Superior temporal gyrus (tissue), 1 donor: ENCODE results near the gene INTS15.

Experiments
- DNase-seq: peaks from one replicate; pipeline ENCODE4 v3.0.0-alpha.2; 2016; ENCODE audit errors: extremely low spot score

Gene INTS15

GRCh38 chr7:6642239-6642839, 52.5 kb downstream of the INTS15 start:
- no peak for DNase-seq

GRCh38 chr7:6642861-6643640, 53.2 kb downstream of the INTS15 start:
- DNase-seq = no peak

DNA sequence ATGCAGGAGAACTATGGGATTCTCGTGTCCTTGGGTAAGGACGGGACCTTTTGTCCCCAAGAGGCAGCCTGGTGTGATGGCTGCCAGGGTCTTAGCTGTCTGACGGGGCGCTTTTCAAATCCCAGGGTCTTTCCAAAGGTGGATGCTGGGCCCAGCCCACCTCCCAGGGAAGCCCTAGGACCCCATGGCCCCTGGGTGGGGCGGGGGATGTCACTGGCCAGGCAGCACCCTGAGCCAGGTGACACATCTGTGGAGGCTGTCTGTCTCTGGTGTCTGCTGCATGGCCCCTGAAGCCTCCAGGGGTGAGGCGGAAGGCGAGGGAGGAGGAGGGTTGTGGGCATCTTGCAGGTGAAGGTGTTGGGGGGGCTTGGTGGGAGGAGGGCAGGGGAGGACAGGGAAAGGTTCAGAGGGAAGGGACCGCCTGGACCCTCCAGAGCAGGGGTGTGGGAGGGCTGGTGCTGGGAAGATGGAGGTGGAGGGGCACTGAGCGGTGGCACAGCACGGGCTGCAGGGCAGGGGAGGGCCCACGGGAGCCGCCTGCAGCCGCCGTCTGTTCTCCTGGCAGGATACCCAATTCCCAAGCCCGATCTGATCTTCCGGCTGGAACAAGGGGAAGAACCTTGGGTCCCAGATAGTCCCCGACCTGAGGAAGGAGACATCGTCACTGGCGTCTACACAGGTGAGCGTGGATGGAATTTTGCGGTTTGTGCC, 54.2 kb downstream of the INTS15 start:
- DNase-seq = no peak

DNA sequence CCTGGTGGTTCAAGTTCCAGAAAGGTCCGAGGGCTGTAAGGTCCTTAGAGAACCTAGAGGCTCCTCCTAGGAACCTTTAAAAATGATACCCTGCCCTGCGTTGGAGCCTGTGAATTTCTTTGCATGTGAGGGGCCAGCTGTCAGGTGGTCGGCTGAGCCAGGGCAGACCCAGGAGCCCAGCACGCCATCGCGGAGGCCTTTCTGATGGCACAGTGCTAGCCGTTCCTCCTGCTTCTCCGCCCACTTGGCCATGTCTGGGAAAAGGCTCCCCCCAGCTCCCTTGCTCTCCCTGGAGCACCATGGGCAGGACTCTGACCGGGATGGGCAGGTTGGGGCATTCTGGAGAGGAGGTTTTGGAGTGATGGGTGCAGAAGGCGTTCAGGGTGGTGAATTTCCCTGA, 54.9 kb downstream of the INTS15 start:
- DNase-seq = no peak

DNA sequence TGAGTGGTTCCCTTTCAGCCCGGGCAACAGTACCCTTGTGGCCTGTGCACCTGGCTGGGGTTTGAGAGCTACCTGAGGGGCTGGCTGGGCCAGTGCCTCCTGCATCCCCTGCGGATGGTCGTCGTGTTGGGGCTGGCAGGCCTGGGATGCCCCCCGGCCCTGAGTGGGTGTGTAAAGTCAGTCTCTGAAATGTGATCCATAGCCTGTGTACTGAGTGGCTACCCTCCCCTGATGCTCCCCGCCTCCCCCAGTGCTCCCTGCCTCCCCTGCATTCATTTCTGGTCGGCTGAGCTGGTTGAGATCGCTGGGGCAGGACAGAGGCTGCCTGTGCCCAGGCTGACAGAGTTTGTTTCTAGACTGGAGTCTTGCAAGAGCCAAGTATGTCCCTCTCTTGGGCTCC, 56.6 kb downstream of the INTS15 start:
- DNase-seq = no peak

DNA sequence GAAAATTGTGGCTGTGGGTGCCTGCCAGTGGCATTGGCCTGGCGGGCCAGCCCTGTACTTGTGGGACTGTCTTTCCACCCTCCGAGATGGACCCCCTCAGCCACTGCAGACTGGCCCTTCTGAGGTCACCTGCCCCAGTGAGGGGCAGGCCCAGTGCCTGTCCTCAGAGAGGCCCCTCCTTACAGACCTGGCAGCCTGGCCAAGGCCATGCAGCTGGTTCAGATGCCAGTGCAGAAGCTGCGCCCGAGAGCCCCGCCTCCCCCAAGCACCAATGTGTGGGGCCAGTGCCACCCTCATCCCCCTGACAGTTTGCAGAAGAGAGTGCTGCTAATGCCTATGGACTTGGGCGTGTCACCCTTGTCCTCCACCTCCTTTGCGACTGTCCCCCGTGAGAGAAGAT, 57.3 kb downstream of the INTS15 start:
- no peak for DNase-seq

DNA sequence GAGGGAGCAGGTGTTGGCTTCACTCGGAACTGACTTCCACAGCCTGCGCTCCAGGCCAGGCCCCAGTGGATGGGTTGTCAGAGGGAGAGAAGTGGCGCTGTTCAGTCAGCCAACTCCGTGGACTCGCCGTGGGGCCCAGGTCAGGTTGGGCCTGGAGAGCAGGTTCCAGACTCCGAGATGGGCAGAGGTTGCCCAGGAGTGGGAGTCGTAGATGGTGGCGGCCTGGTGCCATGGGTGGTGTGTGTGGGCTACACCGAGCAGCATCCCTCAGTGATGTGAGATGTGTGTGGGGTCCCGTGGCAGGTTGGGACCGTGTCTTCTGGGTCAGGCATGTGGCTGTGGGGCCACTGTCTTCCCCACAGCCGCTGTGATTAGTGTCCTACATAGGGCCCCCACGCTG, 57.7 kb downstream of the INTS15 start:
- DNase-seq = no peak

DNA sequence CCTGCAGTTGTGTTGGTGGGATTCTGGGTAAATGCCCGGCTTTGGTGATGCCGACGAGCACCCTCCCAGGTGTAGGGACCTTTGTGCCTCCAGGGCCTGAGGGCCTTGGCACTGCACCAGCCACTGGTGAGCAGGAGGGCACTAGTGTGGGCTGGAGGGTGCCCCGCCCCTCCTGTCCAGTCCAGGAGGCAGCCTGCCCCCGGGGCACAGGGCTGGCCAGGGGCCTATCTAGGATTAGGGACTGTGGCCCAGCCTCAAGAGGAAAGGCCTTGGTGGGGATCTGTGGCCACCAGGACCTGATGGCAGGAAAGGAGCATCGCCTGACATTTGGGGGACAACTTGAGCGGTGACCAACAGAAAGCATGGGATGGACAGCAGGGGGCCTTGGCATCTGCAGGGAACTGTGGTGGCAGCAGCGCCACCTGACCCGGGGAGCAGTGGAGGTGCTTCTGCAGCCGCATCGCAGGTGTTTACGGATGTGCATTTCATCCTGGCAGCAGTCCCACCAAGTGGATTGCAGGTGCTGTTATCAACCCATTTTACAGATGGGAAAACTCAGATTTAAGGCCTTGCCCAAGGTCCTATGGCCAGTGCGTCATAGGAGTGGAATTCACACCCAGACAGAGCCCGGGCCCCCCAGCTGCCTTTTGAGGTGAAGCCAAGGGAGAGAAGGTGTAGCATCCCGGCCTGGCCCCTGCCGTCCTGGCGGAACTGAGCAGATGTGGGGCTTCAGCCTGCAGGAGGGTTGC, 58.4 kb downstream of the INTS15 start:
- no peak for DNase-seq

- DNase-seq = no peak
These were observed 58.9 kb downstream of the INTS15 start for GRCh38 chr7:6648815-6649104.

GRCh38 chr7:6649241-6649961, 59.6 kb downstream of the INTS15 start:
- no peak for DNase-seq

DNA sequence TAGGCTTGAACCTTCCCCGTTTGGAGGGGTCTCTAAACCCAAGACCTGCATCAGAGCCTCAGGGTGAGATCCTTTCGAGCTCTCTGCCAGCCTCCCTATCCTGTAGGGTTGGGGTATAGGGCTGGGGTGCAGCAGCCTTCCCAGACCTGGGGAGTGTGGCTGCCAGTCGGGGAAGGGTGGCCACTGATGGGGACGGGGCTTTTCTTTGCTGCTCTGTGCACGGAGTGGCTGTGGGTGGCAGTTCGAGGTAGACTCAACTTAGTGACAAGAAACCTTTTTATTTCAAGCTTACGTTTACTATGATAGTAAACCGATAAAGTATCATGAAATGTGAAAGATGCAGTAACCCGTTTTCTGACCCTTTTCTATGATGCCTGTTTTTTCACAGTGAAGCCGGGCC, 60.3 kb downstream of the INTS15 start:
- no peak for DNase-seq

DNA sequence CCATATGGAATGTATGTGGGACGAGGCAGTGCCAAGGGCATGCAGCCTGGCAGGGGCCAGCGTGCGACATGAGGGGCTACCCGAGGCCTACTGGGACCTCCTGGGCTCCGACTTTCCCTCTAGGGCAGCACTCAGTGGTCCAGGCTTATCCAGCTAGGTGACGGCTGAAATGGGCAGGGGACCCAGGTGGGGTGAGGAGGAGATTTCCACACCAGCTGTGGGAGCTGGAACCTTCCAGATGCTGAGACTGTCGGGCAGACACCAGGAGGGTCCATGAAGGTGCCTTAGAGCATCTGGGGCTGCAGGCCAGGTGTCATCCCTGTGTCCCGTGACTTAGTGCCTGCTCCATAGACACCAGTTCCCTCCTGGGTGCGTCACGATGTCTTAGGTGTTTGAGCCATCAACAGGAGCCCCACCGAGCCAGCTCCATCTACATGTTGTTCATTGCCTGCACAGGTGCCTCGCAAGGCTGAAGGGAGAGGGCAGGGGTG, 60.7 kb downstream of the INTS15 start:
- DNase-seq = no peak

- no peak for DNase-seq
These were observed 62.1 kb downstream of the INTS15 start for GRCh38 chr7:6651851-6652445.

DNA sequence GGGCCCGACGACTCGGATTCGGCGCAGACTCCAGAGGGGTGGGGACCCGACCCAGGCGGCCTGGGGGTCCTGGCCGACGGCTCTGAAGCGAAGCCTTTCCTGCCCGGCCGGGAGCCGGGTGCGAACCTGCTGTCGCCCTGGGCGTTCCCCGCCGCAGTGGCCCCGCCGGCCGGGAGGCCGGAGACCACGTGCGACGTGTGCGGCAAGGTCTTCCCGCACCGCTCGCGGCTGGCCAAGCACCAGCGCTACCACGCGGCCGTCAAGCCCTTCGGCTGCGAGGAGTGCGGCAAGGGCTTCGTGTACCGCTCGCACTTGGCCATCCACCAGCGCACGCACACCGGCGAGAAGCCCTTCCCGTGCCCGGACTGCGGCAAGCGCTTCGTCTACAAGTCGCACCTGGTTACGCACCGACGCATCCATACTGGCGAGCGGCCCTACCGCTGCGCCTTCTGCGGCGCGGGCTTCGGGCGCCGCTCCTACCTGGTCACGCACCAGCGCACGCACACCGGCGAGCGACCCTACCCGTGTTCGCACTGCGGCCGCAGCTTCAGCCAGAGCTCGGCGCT, 62.7 kb downstream of the INTS15 start:
- no peak for DNase-seq

- no peak for DNase-seq
These were observed 63.5 kb downstream of the INTS15 start for GRCh38 chr7:6653071-6654003.

DNA sequence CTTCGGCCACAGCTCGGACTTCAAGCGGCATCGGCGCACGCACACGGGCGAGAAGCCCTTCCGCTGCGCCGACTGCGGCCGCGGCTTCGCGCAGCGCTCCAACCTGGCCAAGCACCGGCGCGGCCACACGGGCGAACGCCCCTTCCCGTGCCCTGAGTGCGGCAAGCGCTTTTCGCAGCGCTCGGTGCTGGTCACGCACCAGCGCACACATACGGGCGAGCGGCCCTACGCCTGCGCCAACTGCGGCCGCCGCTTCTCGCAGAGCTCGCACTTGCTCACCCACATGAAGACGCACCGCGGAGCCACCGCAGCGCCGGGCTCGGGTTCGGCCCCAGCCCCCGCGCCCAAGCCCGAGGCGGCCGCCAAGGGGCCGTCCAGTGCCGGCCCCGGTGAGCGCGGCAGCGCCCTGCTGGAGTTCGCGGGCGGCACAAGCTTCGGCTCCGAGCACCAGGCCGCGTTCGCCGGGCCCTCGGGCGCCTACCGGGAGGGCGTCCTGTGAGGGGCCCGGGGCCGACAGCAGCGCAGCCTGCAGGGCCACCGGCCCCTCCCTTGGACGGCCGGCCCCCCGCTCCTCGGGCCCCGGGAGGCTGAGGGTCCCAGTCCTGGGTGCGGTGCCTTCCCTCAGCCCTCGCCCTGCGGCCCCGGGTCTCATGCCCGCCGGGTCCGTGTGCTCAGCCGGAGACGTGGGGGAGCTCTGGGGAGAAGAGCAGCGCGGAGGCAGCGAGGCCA, 64.5 kb downstream of the INTS15 start:
- no peak for DNase-seq

DNA sequence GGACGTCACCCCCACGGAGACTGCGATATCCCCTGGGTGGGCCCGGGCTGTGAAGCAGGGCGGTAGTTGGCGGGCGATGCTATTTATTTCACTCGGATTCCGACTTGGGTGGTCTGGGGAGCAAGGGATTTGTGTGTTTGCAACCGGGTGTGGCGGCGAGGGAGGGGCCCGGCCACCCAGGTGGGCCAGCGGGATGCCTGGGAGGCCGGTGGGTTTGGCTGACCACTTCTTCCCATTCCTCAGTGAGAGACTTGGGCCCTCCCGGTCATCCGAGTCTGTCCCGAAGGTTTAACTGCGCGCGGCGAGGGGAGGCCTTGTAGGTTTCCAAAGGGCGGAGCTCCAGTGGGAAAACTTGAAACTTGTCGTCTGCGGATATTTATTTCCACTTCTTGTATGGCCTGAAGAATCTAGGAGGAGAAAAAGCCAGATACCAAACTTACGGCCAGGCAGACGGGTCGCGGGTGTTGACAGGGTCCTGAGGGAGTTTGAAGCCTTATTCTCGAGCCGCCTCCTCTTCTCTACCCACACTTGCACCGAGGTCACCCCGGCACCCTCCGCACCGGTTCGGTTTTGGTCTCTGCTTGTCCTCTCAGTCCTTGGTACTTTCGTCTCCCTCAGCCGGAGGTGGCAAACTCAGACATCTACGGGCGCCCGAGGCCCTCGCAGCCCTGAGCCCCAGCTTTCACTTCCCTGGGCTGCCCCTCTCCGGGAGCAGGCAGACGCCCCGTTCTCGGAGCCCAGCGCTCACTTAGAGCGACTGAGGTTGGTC, 65.2 kb downstream of the INTS15 start:
- no peak for DNase-seq

DNA sequence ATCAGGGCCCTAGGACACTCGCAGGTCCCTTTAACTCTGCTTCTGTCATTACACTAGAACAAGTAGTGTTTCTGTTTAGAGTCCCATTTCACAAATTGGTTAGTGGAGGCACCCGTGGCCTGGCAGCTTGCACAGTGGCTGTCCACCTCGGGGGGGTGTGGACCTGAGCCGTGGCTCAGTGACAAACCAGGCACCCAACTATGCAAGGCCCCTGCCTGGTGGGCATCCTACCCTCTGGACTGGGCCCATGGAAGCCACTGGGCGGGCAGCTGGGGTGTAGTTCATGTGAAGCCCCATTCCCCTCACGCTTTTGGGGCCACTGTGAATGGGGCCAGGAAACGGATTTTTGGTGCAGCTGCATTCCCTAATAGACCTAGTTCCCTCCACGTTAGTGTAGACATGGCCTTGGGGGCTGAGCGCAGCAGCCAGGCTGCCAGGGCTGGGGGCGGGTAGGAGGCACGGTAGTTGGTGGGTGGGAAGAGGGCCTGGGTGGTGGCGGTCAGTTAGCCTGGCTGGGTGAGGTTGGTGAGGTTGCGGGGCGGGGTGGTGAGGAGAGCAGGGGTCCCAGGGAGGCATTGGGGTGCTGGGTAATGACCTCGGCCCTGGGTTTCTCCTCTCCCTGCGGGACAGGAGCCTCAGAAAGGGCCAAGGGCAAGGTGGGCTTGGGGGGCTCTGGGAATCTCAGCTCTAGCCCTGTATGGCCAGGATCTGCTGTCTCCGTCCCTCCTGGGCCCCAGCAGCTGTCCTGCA, 66.0 kb downstream of the INTS15 start:
- no peak for DNase-seq
